GM12878 (cell line): Measurements from ENCODE around the gene MVP. TPM values are rescaled to one million over a fixed set of nuclear protein-coding genes. Genes with fewer than 3 reads are reported as not detected.

Source experiments
- BCL11A ChIP-seq: IDR thresholded peaks from 2 replicates; pipeline ENCODE4 v1.6.1; 2011; ENCODE audit warnings: low read depth, low read length
- BMI1 ChIP-seq: fragments of 450-650 bp; IDR thresholded peaks from 2 replicates; pipeline ENCODE4 v1.6.1; 2016; ENCODE audit warnings: mild to moderate bottlenecking, moderate library complexity, borderline replicate concordance
- EED ChIP-seq: sonication (generic); IDR thresholded peaks from 2 replicates; pipeline ENCODE4 v1.6.1; 2016; ENCODE audit warnings: antibody characterized with exemption, low read depth
- ELK1 ChIP-seq: IDR thresholded peaks from 2 replicates; pipeline ENCODE4 v1.6.1; 2012; ENCODE audit warnings: low read depth, low read length, improper control_type of control experiment
- EP300 ChIP-seq, 2 experiments: fragments of 150-350 bp in 1 of 2; IDR thresholded peaks; 2 replicates each; pipeline ENCODE4 v1.6.1; 2011 to 2012; ENCODE audit warnings: low read depth in 2 of 2, low read length in 2 of 2, borderline replicate concordance in 1 of 2, improper control_type of control experiment in 1 of 2, inconsistent platforms in 1 of 2; ENCODE audit not compliant: control insufficient read depth in 1 of 2
- GABPA ChIP-seq: IDR thresholded peaks from 2 replicates; pipeline ENCODE4 v1.6.1; 2014; ENCODE audit warnings: antibody characterized with exemption, low read depth, mild to moderate bottlenecking, inconsistent platforms
- HDGF ChIP-seq: fragments of 450-650 bp; IDR thresholded peaks from 2 replicates; pipeline ENCODE4 v1.6.1; 2016; ENCODE audit warnings: antibody characterized with exemption
- HSF1 ChIP-seq: fragments of 150-350 bp; IDR thresholded peaks from 2 replicates; pipeline ENCODE4 v1.6.1; 2014; ENCODE audit warnings: mild to moderate bottlenecking, low read depth, low read length
- IKZF2 ChIP-seq, 2 experiments: fragments of 450-650 bp; IDR thresholded peaks; 2 replicates each; pipeline ENCODE4 v1.6.1; 2017; ENCODE audit warnings: mild to moderate bottlenecking in 2 of 2, moderate library complexity in 2 of 2
- KLF5 ChIP-seq: fragments of 450-650 bp; IDR thresholded peaks from 2 replicates; pipeline ENCODE4 v1.6.1; 2014; ENCODE audit warnings: mild to moderate bottlenecking; ENCODE audit not compliant: partially characterized antibody
- MXI1 ChIP-seq: fragments of 150-350 bp; IDR thresholded peaks from 2 replicates; pipeline ENCODE4 v1.6.1; 2011; ENCODE audit warnings: low read depth, mild to moderate bottlenecking, inconsistent platforms, low read length, improper control_type of control experiment
- PKNOX1 ChIP-seq: fragments of 450-650 bp; IDR thresholded peaks from 2 replicates; pipeline ENCODE4 v1.6.1; 2016; ENCODE audit warnings: mild to moderate bottlenecking
- POLR2A ChIP-seq: IDR thresholded peaks from 2 replicates; pipeline ENCODE4 v1.6.1; 2011; ENCODE audit warnings: low read depth, mild to moderate bottlenecking, low read length
- POLR2AphosphoS5 ChIP-seq: IDR thresholded peaks from 2 replicates; pipeline ENCODE4 v1.6.1; 2011; ENCODE audit warnings: mild to moderate bottlenecking, low read length, inconsistent platforms
- POU2F2 ChIP-seq: IDR thresholded peaks from 3 replicates; pipeline ENCODE4 v1.6.1; 2011; ENCODE audit warnings: low read depth, mild to moderate bottlenecking, low read length, borderline replicate concordance
- RELA ChIP-seq: fragments of 450-650 bp; IDR thresholded peaks from 2 replicates; pipeline ENCODE4 v1.8.0; 2014; ENCODE audit warnings: borderline replicate concordance; ENCODE audit not compliant: partially characterized antibody
- SMARCA5 ChIP-seq: fragments of 450-650 bp; IDR thresholded peaks from 2 replicates; pipeline ENCODE4 v1.6.1; 2017; ENCODE audit warnings: mild to moderate bottlenecking
- SMC3 ChIP-seq: IDR thresholded peaks from 2 replicates; pipeline ENCODE4 v1.6.1; 2011; ENCODE audit warnings: low read length, improper control_type of control experiment, borderline replicate concordance
- SPI1 ChIP-seq: IDR thresholded peaks from 2 replicates; pipeline ENCODE4 v1.6.1; 2011; ENCODE audit warnings: low read depth, mild to moderate bottlenecking, low read length, moderate library complexity, borderline replicate concordance; ENCODE audit not compliant: insufficient read depth
- SRF ChIP-seq, 2 experiments: IDR thresholded peaks; 2 replicates each; pipeline ENCODE4 v1.6.1; 2011; ENCODE audit warnings: low read depth in 2 of 2, low read length in 2 of 2, mild to moderate bottlenecking in 1 of 2, moderate library complexity in 1 of 2
- YY1 ChIP-seq: IDR thresholded peaks from 2 replicates; pipeline ENCODE4 v1.6.1; 2011; ENCODE audit warnings: low read depth, mild to moderate bottlenecking, low read length
- ZBTB11 ChIP-seq: fragments of 450-650 bp; formaldehyde crosslinking; IDR thresholded peaks from 2 replicates; pipeline ENCODE4 v1.5.0; 2022; ENCODE audit warnings: mild to moderate bottlenecking, missing genetic modification characterization
- ZNF207 ChIP-seq: fragments of 450-650 bp; IDR thresholded peaks from 2 replicates; pipeline ENCODE4 v1.6.1; 2014; ENCODE audit warnings: antibody characterized with exemption, mild to moderate bottlenecking, borderline replicate concordance
- ZNF384 ChIP-seq: IDR thresholded peaks from 2 replicates; pipeline ENCODE4 v1.6.1; 2012; ENCODE audit warnings: low read depth, mild to moderate bottlenecking, low read length, improper control_type of control experiment, borderline replicate concordance
- polyA plus RNA-seq, 11 experiments: library from polyadenylated mRNA; depleted of rRNA in 4 of 11; unstranded in 6 of 11; stranded (reverse) in 5 of 11; fragments of >200 nt; fragmentation: Nextera tagmentation in 4 of 11; fragmentation: Illumina TruSeq in 1 of 11; extraction: Ambion mirVana in 4 of 11; extraction: Trizol in 1 of 11; gene quantifications; 1 replicate in 1 of 11; 2 replicates in 10 of 11; pipeline versions ENCODE4 v1.2.1 to v1.2.3, GENCODE V29; 2011 to 2016; ENCODE audit warnings: inconsistent platforms in 2 of 11, missing spikeins in 2 of 11, low read depth in 1 of 11
- total RNA-seq, 4 experiments: library from RNA; depleted of rRNA in 3 of 4; stranded (reverse); fragments of >200 nt in 3 of 4; fragmentation: Illumina TruSeq in 1 of 4; extraction: Trizol in 1 of 4; gene quantifications; 2 replicates each; pipeline versions ENCODE4 v1.2.1 to v1.2.3, GENCODE V29; 2013 to 2021

The MVP gene
- total and polyA plus RNA-seq, 10 of the 15 experiments (the other 5 are each of a cell fraction or from before 2014, with no cell fraction given) = 0.98 to 74.2 (median 54.7) TPM

- TF ChIP-seq EED (peak; percentile 66), BMI1 (no peak), POU2F2 (no peak), ZNF384 (no peak), EP300 (IDR thresholded peaks at IDR 0.05; ENCODE audit: borderline replicate concordance in 1 of 2, control insufficient read depth in 1 of 2, low read depth in 2 of 2, low read length in 2 of 2) (0 out of 4 replicates have a peak, but pooled peaks of 1 of the 2 experiments have one; percentile 12), PKNOX1 (peak; percentile 78), POLR2A (peak; percentile 88), HSF1 (no peak), SMC3 (peak; percentile 27; the same call in 1 of the 2 replicates), SMARCA5 (peak; percentile 57), YY1 (0 out of 2 replicates have a peak, but pooled peaks have one; percentile 37), ZNF207 (peak; percentile 18; the same call in 1 of the 2 replicates), KLF5 (peak; percentile 19), POLR2AphosphoS5 (peak; percentile 65), GABPA (no peak), SRF (IDR thresholded peaks at IDR 0.05; ENCODE audit: low read depth in 2 of 2, low read length in 2 of 2) (no peak), BCL11A (0 out of 2 replicates have a peak, but pooled peaks have one; percentile 5), HDGF (peak; percentile 100), IKZF2 (IDR thresholded peaks at IDR 0.05) (peak; percentile 74; a peak in 3 of 4 replicates), RELA (no peak), SPI1 (peak; percentile 11; the same call in 1 of the 2 replicates), MXI1 (peak; percentile 88), ZBTB11 (no peak), ELK1 (no peak)
Observed at GRCh38 chr16:29807426-29808218, 12.6 kb upstream of the MVP start (continued).
